SK-MEL-5 (cell line): ENCODE measurements around the gene KRTAP9-4. TPM values are rescaled to one million over a fixed set of nuclear protein-coding genes. Genes with fewer than 3 reads are reported as not detected.
"Not testable (repeated sequence)": the region's sequence is repeated elsewhere in the genome, so short reads cannot be mapped to it uniquely, and the experiment has no call there.

Source experiments
- DNase-seq: peaks from one replicate; pipeline ENCODE4 v3.0.0-alpha.2; 2016; ENCODE audit warnings: low read depth, low spot score
- in situ Hi-C: cut with HindIII; loops from 2 replicates; pipeline ENCODE4 v1.10.0; 2016; ENCODE audit warnings: low sequenced_read_pairs, high pct_unique_total_duplicates, low pct_unique_long_range_greater_than_20kb
- total RNA-seq: library from RNA; depleted of rRNA; stranded (reverse); fragments of >200 nt; shearing (Covaris generic); gene quantifications from 2 replicates; pipeline ENCODE4 v1.2.3, GENCODE V29; 2014

KRTAP9-4 gene
- total RNA-seq, 1 experiment from 2014 or later, result not detected

GRCh38 chr17:41255381-41256290 is 6.1 kb downstream of the KRTAP9-4 start, which contains the start of gene KRTAP9-9:
TSS of gene KRTAP9-9 (plus strand) at chr17:41255384.
- in situ Hi-C loops, DNase-seq: not testable (repeated sequence)

DNA sequence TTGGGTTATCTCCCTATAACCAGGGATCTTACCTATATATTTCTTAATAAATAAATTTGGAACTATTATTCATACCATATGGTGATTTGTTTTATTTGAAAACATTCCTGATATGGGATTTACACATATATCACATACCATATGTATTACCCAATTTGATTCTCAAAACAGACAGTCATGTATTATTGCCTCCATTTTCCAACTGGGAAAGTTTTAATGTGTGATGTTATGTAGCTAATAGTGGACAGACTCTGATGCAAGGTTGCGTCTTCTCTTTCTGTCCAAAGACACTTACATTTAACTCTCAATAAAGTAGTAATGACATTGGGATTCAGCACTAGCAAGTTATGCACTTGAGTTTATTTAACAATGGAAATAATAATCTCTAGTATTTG is 6.8 kb downstream of the KRTAP9-4 start:
- no peak for DNase-seq
- in situ Hi-C loops, result no loop called here

DNA sequence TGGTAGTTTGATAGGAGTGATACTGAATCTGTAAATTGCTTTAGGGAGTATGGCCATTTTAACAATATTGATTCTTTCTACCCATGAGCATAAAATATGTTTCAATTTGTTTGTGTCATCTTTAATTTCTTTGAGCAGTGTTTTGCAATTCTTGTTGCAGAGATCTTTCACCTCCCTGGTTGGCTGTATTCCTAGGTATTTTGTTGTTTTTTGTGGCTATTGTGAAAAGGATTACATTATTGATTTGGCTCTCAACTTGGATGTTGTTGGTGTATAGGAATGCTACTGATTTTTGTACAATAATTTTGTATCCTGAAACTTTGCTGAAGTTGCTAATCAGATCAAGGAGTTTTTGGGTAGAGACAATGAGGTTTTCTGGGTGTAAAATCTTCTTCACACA is 8.9 kb downstream of the KRTAP9-4 start:
- in situ Hi-C loops, result no loop called here
- no peak for DNase-seq

GRCh38 chr17:41263212-41263611 is 13.7 kb downstream of the KRTAP9-4 start:
- DNase-seq, result no peak
- in situ Hi-C loops, result no loop called here

DNA sequence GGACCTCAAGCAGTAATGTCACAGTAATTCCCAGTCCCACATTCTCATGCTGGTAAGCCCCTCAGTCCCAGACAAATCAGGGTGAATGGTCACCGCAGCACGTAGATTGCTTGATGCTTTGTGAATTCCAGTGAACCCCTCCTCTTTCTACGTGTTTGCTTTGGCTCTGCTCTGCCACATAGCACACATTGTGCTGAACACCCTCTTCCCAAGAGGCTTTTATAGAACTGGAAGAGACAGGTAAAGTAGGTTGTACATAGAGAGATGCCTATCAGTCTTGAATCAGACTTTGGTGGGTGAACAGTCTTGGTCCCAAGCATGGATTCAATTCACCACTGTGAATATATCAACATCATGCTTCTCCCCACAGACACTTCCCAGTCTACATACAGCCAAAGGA is 15.1 kb downstream of the KRTAP9-4 start:
- DNase-seq, result no peak

DNA sequence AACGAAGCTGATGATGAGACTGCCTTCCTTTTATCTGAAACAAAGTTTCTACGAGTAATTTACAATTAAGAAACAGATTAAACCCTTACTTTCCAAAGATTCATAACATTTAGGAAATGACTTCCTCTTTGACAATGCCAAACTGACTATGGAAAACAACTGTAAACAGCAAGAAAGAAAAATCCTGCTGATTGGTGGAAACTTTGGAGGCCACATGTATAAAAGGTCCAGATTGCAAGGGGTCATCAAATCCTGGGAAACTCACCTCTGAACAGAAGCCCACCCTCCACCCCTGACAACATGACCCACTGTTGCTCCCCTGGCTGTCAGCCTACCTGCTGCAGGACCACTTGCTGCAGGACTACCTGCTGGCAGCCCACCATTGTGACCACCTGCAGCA is 15.6 kb downstream of the KRTAP9-4 start, which contains the start of gene KRTAP9-6:
Gene KRTAP9-6 (plus strand): TSS at position 301 of the 400 bp plus-strand sequence. CDS start 0 bp downstream, at position 301.
- no peak for DNase-seq
- in situ Hi-C loops, result no loop called here

More for the DNA sequence above, 15.1 kb downstream of the KRTAP9-4 start:
- in situ Hi-C loops, result no loop called here

- DNase-seq, result no peak
- in situ Hi-C loops, result no loop called here
Observed at GRCh38 chr17:41267711-41268110, 18.2 kb downstream of the KRTAP9-4 start.

DNA sequence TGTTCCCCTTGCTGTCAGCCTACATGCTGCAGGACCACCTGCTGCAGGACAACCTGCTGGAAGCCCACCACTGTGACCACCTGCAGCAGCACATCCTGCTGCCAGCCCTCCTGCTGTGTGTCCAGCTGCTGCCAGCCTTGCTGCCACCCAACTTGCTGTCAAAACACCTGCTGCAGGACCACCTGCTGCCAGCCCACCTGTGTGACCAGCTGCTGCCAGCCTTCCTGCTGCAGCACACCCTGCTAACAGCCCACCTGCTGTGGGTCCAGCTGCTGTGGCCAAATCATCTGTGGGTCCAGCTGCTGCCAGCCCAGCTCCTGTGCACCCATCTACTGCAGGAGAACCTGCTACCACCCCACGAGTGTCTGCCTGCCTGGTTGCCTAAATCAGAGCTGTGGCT is 21.8 kb downstream of the KRTAP9-4 start:
- DNase-seq, in situ Hi-C loops: not testable (repeated sequence)

- in situ Hi-C loops, result no loop called here
Observed at GRCh38 chr17:41271858-41272257, 22.4 kb downstream of the KRTAP9-4 start.

GRCh38 chr17:41275648-41276190 is 26.2 kb downstream of the KRTAP9-4 start, which contains the start of gene KRTAP9-7:
TSS of gene KRTAP9-7 (plus strand) at chr17:41275698. CDS start at chr17:41275698, 0 bp downstream.
- DNase-seq, in situ Hi-C loops: not testable (repeated sequence)

More at GRCh38 chr17:41271858-41272257, 22.4 kb downstream of the KRTAP9-4 start:
- DNase-seq, result no peak

GRCh38 chr17:41278176-41278955 is 28.9 kb downstream of the KRTAP9-4 start:
- in situ Hi-C loops, result no loop called here
- DNase-seq, result no peak

DNA sequence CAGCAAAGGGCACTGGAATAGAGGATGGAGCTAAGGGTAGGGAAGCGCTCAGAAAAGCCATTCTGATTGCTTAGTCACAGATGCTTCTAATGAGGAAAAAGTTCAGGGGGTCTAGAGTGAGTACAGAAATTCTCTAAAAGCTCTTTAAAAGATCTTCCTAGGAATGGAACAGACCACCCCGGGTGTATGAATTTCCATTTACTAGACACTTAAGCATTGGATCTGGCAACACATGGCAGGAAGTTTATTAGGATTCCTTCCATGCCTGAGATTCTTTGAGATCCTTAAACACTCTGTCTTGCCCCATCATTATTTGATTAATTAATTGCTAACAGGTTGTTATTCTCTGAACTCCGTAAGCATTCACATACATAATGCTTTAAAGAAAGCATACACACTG is 34.6 kb downstream of the KRTAP9-4 start:
- no peak for DNase-seq
- in situ Hi-C loops, result no loop called here

DNA sequence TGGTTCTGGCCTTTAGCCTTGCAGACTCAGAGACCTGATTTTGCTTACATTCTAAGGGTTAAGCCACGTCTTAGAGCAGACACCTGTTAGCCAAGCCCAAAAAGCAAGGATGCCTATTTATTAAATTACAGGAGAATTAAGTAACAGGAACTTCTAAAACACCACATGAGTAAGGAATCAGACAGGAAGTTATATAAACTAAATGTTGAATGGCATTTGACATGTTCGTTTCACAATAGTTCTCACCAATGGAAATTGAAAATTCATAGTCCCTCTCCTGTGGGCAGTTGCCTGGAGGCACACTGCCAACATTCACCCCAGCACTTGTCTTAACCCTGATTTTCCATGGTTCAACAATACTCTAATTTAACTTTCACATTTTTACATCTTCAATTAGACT is 35.1 kb downstream of the KRTAP9-4 start:
- no peak for DNase-seq

DNA sequence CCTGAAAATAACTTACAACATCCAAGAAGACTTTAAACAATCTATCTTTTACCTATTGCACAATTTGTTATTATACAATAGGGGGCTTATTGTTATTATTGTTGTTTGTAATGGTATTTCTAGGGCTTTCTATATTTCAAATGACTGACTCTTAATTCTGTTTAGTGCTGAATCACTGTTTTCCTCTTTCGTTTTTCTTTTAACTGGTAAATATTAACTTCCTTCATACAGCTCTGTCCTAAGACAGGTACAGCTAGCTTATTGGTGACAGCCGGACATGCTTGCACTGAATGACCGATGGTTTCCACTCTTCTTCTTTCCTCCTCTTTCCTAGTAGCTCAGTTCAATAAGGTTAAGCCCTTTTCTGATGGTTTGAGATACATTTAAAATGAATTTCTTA is 37.6 kb downstream of the KRTAP9-4 start:
- DNase-seq, result no peak
- in situ Hi-C loops, result no loop called here

More for the DNA sequence above, 35.1 kb downstream of the KRTAP9-4 start:
- in situ Hi-C loops, result no loop called here

DNA sequence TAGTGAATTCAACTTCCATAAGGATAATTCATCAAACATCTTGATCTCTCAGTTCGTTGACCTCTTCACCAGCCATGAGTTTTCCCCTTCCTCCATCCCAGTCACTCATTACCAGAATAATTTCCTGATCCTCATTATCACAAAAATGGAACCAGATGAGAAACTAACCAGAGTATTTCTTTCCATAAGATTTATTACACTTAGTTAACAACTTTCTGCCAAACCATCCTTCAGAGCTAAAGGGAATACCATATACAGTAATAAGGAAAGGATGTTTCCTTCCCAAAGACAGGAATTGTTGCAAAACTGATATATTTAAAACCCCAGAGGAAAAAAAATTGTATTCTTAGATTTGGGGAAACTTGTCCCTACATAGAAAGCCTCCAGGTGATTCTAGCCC is 44.5 kb downstream of the KRTAP9-4 start:
- in situ Hi-C loops, result no loop called here
- DNase-seq, result no peak

- in situ Hi-C loops, result no loop called here
- DNase-seq, result no peak
Observed at GRCh38 chr17:41296846-41297245, 47.4 kb downstream of the KRTAP9-4 start.

DNA sequence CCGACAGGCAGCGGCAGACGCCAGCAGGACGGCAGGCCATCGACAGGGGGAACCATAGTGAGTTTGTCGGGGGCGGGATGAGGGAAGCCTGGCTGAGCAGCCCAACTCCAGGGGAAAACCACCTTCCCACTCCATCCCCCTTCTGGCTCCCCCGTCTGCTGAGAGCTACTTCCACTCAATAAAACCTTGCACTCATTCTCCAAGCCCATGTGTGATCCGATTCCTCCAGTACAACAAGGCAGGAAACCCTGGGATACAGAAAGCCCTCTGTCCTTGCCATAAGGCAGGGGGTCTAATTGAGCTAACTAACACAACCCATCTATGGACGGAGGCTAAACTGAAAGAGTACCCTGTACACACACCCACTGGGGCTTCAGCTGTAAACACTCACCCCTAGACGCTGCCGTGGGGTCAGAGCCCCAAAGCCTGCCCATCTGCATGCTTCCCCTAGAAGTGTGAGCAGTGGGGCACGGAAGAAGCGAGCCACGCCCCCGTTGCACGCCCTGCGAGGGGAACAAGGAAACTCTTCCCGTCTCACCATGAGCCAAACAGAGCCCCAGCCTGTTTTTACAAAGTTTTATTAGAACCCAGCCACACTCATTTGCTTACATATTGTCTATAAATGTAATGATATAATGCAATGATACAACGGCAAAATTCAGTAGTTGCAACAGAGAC is 49.1 kb downstream of the KRTAP9-4 start:
- in situ Hi-C loops, result no loop called here
- DNase-seq, result no peak
